ENCODE results near the gene FOXI3.

DNA sequence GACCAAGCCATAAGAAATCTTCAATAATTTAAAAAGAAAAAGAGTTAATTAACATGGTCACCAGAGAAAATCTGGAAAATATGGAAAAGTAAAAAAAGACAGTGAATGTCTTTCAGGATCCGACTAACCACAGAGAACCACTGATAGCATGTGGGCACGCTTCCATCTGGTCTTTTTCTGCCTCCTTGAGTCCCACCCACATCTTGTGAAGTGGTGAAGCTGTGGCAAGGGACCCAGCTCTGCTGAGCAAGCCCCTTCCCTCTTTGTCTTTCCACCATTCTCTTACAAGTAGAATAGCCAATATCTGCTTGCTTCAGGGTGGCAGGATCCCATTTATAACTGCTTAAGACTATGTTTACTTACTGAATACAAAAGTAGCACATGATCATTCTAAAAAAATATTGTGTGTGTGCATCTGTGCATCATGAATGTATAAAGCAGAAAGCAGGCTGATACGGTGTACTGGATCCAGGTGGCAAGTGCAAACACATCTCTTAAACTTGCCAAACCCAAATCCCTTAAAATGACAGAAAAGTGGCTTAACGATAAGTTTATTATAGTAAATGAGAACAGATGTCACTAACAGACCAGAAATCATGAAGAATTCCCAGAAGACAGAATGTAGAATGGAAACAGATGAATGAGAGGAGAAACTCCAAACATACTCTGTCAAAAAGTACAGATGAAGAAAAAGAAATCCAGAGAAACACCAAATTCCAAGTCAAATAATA lies 52.3 kb downstream of the FOXI3 start:
- TF ChIP-seq POLR2A (IDR thresholded peaks at IDR 0.05; ENCODE audit: low read depth, low read length): no peak
- TF ChIP-seq POLR2AphosphoS5 (IDR thresholded peaks at IDR 0.05; ENCODE audit: low read depth, low read length): no peak
- TF ChIP-seq TAF1 (IDR thresholded peaks at IDR 0.05; ENCODE audit: borderline replicate concordance, low read depth, low read length): no peak

Measured in GM12892 (cell line).